GM21529 (cell line): ENCODE results near the gene GLO1.

Source experiments
- ATAC-seq: cut with Tn5 transposase; IDR thresholded peaks from one replicate; pipeline ENCODE4 v1.9.1; 2021; ENCODE audit not compliant: unreplicated experiment

GLO1 gene

GRCh38 chr6:38673397-38674165 is 29.4 kb downstream of the GLO1 start:
- no peak for ATAC-seq

GRCh38 chr6:38671885-38672467 is 31.0 kb downstream of the GLO1 start:
- peak; percentile 75 for ATAC-seq

GRCh38 chr6:38658418-38659167 is 44.4 kb downstream of the GLO1 start:
- ATAC-seq, result no peak

- no peak for ATAC-seq
Measured at GRCh38 chr6:38656896-38657295, 46.0 kb downstream of the GLO1 start.

- ATAC-seq, result no peak
Measured at GRCh38 chr6:38654263-38654662, 48.7 kb downstream of the GLO1 start.

- ATAC-seq, result no peak
Measured at GRCh38 chr6:38651121-38651784, 51.7 kb downstream of the GLO1 start.

GRCh38 chr6:38650207-38650752 is 52.7 kb downstream of the GLO1 start:
- ATAC-seq, result no peak

- no peak for ATAC-seq
Measured at GRCh38 chr6:38649744-38650143, 53.2 kb downstream of the GLO1 start.

- ATAC-seq, result no peak
Measured at GRCh38 chr6:38648629-38649028, 54.3 kb downstream of the GLO1 start.

GRCh38 chr6:38646166-38646878 is 56.6 kb downstream of the GLO1 start:
- no peak for ATAC-seq

- ATAC-seq, result no peak
Measured at GRCh38 chr6:38644951-38645350, 58.0 kb downstream of the GLO1 start.

- ATAC-seq, result peak; percentile 8
Measured at GRCh38 chr6:38640216-38640909, 62.6 kb downstream of the GLO1 start.

GRCh38 chr6:38639498-38640215 is 63.3 kb downstream of the GLO1 start, which contains the start of gene BTBD9:
TSS of gene BTBD9 (minus strand) at chr6:38639929.
- peak; percentile 78 for ATAC-seq

GRCh38 chr6:38638941-38639497 is 63.9 kb downstream of the GLO1 start:
- peak; percentile 32 for ATAC-seq

- no peak for ATAC-seq
Measured at GRCh38 chr6:38637756-38638155, 65.2 kb downstream of the GLO1 start.

GRCh38 chr6:38636027-38636426 is 66.9 kb downstream of the GLO1 start:
- no peak for ATAC-seq

- no peak for ATAC-seq
Measured at GRCh38 chr6:38634518-38634917, 68.4 kb downstream of the GLO1 start.

- ATAC-seq, result no peak
Measured at GRCh38 chr6:38632490-38632889, 70.5 kb downstream of the GLO1 start.
